Upper lobe of left lung (tissue), 4 donors: ENCODE measurements around the gene IMMP2L.

ENCODE experiments used
- EP300 ChIP-seq, 4 donors: sonication (generic); formaldehyde crosslinking; IDR thresholded peaks; one replicate each; pipeline ENCODE4 v1.5.1; 2017; ENCODE audit warnings: antibody characterized with exemption in 4 of 4, control low read depth in 2 of 4
- TF ChIP-seq, protein P1 (sequence below), 6 experiments: fragments of 450-650 bp in 4 of 6; fragments of 200-600 bp in 2 of 6; sonication (generic) in 2 of 6; IDR thresholded peaks; one replicate each; pipeline ENCODE4 v1.5.1; 2016 to 2019; ENCODE audit warnings: antibody characterized with exemption in 6 of 6

DNA sequence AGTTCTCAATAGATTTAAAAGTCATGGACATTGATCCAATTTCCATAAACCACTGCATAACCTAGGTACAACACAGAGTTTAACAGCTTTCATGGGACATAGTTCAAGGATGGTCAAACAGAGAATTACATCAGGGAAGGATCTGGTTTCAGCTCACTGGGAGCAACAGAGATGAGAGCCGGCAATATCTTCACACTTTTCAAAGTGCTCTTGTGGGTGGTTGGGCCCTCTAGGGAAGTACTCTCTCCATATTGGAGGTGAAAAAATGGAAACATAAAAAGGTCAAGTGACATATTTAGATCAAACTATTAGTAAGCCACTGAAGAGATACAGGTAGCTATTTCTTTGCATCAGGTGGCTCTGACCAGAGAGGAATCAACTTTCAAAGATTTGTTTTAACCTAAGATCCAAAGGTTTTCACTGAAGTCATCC is 533.1 kb downstream of the IMMP2L start:
- TF ChIP-seq, protein P1, sequence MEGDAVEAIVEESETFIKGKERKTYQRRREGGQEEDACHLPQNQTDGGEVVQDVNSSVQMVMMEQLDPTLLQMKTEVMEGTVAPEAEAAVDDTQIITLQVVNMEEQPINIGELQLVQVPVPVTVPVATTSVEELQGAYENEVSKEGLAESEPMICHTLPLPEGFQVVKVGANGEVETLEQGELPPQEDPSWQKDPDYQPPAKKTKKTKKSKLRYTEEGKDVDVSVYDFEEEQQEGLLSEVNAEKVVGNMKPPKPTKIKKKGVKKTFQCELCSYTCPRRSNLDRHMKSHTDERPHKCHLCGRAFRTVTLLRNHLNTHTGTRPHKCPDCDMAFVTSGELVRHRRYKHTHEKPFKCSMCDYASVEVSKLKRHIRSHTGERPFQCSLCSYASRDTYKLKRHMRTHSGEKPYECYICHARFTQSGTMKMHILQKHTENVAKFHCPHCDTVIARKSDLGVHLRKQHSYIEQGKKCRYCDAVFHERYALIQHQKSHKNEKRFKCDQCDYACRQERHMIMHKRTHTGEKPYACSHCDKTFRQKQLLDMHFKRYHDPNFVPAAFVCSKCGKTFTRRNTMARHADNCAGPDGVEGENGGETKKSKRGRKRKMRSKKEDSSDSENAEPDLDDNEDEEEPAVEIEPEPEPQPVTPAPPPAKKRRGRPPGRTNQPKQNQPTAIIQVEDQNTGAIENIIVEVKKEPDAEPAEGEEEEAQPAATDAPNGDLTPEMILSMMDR (IDR thresholded peaks at IDR 0.05), result no peak
- no peak for TF ChIP-seq EP300 (IDR thresholded peaks at IDR 0.05)
